Testis (tissue), 2 donors: ENCODE data around the gene NUDT3.

Experiments used
- POLR2A ChIP-seq: fragments of 450-650 bp; IDR thresholded peaks from one replicate; pipeline ENCODE4 v1.6.1; 2017; ENCODE audit warnings: antibody characterized with exemption, mild to moderate bottlenecking, moderate library complexity
- TF ChIP-seq, protein P1 (sequence below), 3 experiments: fragments of 450-650 bp in 2 of 3; fragments of 200-600 bp in 1 of 3; sonication (generic) in 1 of 3; IDR thresholded peaks; one replicate each; pipeline ENCODE4 v1.5.1; 2016 to 2019; ENCODE audit warnings: antibody characterized with exemption in 3 of 3, mild to moderate bottlenecking in 2 of 3, moderate library complexity in 1 of 3

DNA sequence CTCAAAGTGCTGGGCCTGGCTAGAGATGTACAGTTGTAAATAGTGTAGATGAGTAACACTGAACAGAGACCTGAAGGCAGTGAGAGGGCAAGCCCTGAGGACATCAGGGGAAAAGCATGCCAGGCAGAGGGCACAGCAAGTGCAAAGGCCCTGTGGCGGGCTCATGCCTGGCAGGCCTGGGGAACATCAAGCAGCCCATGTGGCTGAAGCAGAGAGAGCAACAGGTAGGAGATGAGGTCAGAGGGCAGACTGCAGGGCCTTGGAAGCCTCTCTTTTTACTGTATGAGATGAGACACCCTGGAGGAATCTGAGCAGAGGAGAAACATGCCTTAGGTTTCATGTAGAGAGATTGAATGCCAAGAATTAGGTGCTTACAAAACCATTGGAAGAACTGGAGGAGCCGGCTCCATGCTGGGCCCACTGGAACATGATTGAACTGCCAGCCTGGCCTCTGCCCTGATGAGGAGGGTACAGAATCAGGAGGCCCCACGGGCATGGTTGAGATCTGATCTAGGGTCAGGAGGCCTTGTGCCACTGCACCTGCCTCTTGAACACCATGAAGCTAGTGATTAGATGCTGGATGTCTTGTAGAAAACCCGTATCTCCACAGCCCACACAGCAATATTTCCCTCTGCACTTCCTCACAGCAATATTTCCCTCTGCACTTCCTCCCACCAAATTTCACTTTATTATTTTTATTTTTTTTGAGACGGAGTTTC lies 161.7 kb downstream of the NUDT3 start:
- TF ChIP-seq, protein P1, sequence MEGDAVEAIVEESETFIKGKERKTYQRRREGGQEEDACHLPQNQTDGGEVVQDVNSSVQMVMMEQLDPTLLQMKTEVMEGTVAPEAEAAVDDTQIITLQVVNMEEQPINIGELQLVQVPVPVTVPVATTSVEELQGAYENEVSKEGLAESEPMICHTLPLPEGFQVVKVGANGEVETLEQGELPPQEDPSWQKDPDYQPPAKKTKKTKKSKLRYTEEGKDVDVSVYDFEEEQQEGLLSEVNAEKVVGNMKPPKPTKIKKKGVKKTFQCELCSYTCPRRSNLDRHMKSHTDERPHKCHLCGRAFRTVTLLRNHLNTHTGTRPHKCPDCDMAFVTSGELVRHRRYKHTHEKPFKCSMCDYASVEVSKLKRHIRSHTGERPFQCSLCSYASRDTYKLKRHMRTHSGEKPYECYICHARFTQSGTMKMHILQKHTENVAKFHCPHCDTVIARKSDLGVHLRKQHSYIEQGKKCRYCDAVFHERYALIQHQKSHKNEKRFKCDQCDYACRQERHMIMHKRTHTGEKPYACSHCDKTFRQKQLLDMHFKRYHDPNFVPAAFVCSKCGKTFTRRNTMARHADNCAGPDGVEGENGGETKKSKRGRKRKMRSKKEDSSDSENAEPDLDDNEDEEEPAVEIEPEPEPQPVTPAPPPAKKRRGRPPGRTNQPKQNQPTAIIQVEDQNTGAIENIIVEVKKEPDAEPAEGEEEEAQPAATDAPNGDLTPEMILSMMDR (IDR thresholded peaks at IDR 0.05) = no peak
- no peak for TF ChIP-seq POLR2A
